ENCODE results near the gene METTL4.

DNA sequence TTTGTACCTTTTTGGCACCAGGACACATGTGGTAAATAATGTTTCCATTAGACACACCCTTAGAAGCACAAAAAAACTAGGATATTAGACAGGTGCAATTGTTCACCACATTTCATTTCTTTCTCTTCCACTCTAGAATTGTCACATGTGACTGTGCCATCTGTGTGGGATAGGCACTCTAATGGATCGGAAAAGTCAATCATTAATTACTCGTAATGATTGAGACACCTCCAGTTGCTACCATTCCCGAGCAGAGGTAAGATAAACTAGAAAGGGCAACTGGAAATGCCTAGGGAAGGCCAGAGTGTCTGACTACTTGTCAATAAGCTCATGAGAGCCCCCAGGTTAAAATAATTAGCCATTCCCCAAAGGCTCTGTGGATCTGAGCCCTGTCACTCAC is 59.9 kb downstream of the METTL4 start:
- no peak for TF ChIP-seq EZH2 (IDR thresholded peaks at IDR 0.05; ENCODE audit: borderline replicate concordance)
- TF ChIP-seq, protein P1, sequence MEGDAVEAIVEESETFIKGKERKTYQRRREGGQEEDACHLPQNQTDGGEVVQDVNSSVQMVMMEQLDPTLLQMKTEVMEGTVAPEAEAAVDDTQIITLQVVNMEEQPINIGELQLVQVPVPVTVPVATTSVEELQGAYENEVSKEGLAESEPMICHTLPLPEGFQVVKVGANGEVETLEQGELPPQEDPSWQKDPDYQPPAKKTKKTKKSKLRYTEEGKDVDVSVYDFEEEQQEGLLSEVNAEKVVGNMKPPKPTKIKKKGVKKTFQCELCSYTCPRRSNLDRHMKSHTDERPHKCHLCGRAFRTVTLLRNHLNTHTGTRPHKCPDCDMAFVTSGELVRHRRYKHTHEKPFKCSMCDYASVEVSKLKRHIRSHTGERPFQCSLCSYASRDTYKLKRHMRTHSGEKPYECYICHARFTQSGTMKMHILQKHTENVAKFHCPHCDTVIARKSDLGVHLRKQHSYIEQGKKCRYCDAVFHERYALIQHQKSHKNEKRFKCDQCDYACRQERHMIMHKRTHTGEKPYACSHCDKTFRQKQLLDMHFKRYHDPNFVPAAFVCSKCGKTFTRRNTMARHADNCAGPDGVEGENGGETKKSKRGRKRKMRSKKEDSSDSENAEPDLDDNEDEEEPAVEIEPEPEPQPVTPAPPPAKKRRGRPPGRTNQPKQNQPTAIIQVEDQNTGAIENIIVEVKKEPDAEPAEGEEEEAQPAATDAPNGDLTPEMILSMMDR (IDR thresholded peaks at IDR 0.05; ENCODE audit: poor library complexity), result no peak
